Fibroblast of lung (primary cell): Measurements from ENCODE around the gene FCRLA.
"Not testable (repeated sequence)": the region's sequence is repeated elsewhere in the genome, so short reads cannot be mapped to it uniquely, and the experiment has no call there.

Experiments used
- CTCF ChIP-seq, 2 donors: IDR thresholded peaks in 1 of 2; conservative IDR thresholded peaks in 1 of 2; 1 replicate in 1 of 2; 2 replicates in 1 of 2; pipeline ENCODE4 v1.5.1; 2011 to 2012; ENCODE audit warnings: low read length in 2 of 2, control low read depth in 1 of 2, inconsistent platforms in 1 of 2, low read depth in 1 of 2, mild to moderate bottlenecking in 1 of 2
- EZH2 ChIP-seq: IDR thresholded peaks from 2 replicates; pipeline ENCODE4 v1.5.1; 2012; ENCODE audit warnings: low read length, control low read depth, mild to moderate bottlenecking; ENCODE audit errors: missing control alignments

- not testable (repeated sequence) for TF ChIP-seq CTCF (conservative IDR thresholded peaks at IDR 0.05 in 1 of 2, IDR thresholded peaks at IDR 0.05 in 1 of 2; ENCODE audit: low read depth in 1 of 2, low read length in 2 of 2); EZH2
These were observed 35.7 kb upstream of the FCRLA start for GRCh38 chr1:161671045-161672020.
